GM12878 (cell line): ENCODE data around the gene STXBP3. TPM values are rescaled to one million over a fixed set of nuclear protein-coding genes. Genes with fewer than 3 reads are reported as not detected.

Source experiments
- ATAC-seq: fragments of 200-7000 bp; cut with Tn5 transposase; 3 replicates; pipeline ENCODE4 v1.9.1; 2020; ENCODE audit warnings: mild to moderate bottlenecking, moderate library complexity
- BruUV-seq: library from RNA; stranded (reverse); fragments of 400-500 nt; replicated peaks from 2 replicates; lab custom pipeline; 2021; lab: Mats Ljungman, UMichigan
- CTCF ChIA-PET: fragments of 300-600 bp; sonication (Branson Sonifier 250); formaldehyde crosslinking; extraction: SDS; loops from one replicate; lab custom pipeline; 2021; ENCODE audit warnings: inconsistent platforms; lab: Yijun Ruan, JAX
- POLR2A ChIA-PET: fragments of 350-600 bp; formaldehyde crosslinking; extraction: SDS; loops from one replicate; lab custom pipeline; 2021; ENCODE audit warnings: inconsistent platforms; lab: Charles Lee
- RAD21 ChIA-PET: fragments of 300-600 bp; sonication (Branson Sonifier 250); formaldehyde crosslinking; loops from one replicate; lab custom pipeline; 2023; ENCODE audit warnings: antibody characterized with exemption; ENCODE audit not compliant: unreplicated experiment; lab: Charles Lee
- SMC1A ChIA-PET: fragments of 300-600 bp; sonication (Branson Sonifier 250); formaldehyde crosslinking; loops from one replicate; lab custom pipeline; 2023; ENCODE audit not compliant: unreplicated experiment, uncharacterized antibody; lab: Charles Lee
- DNase-seq: peaks from one replicate; pipeline ENCODE4 v3.0.0-alpha.2; 2011; ENCODE audit warnings: low read depth, low spot score
- FAIRE-seq: peaks from 3 replicates; lab custom pipeline; 2011; peaks lifted over from hg19 to GRCh38; lab: Jason Lieb, UNC
- H2AFZ ChIP-seq: 2 replicates; pipeline ENCODE4 v1.6.0; 2011; ENCODE audit warnings: low read depth, low read length, control low read depth; ENCODE audit not compliant: control insufficient read depth
- H3K27ac ChIP-seq: 2 replicates; pipeline ENCODE4 v1.5.1; 2011; ENCODE audit warnings: control low read depth; ENCODE audit not compliant: control insufficient read depth, insufficient read depth
- H3K27me3 ChIP-seq, 2 experiments: replicated peaks in 1 of 2; 2 replicates each; pipeline versions ENCODE4 v1.6.0 to v1.6.1; 2011; ENCODE audit warnings: low read length in 1 of 2; ENCODE audit not compliant: control insufficient read depth in 2 of 2, insufficient read depth in 2 of 2
- H3K36me3 ChIP-seq, 2 experiments: 2 replicates each; pipeline ENCODE4 v1.5.1; 2011; ENCODE audit warnings: low read length in 1 of 2; ENCODE audit not compliant: control insufficient read depth in 2 of 2, insufficient read depth in 2 of 2
- H3K4me1 ChIP-seq: 2 replicates; pipeline ENCODE4 v1.6.1; 2011; ENCODE audit warnings: mild to moderate bottlenecking, low read length, moderate library complexity, mixed read lengths; ENCODE audit not compliant: control insufficient read depth, insufficient read depth
- H3K4me2 ChIP-seq: 2 replicates; pipeline ENCODE4 v1.6.0; 2011; ENCODE audit warnings: control low read depth; ENCODE audit not compliant: control insufficient read depth, insufficient read depth
- H3K4me3 ChIP-seq: fragments of 200-600 bp; sonication (generic); 2 replicates; pipeline ENCODE4 v1.5.1; 2016
- H3K79me2 ChIP-seq: 2 replicates; pipeline ENCODE4 v1.6.0; 2011; ENCODE audit warnings: low read length; ENCODE audit not compliant: control insufficient read depth, insufficient read depth
- H3K9ac ChIP-seq: 2 replicates; pipeline ENCODE4 v1.8.0; 2011; ENCODE audit warnings: low read length, control low read depth, mixed read lengths; ENCODE audit not compliant: control insufficient read depth, insufficient read depth
- H3K9me3 ChIP-seq: replicated peaks from 3 replicates; pipeline ENCODE4 v1.5.1; 2011; ENCODE audit warnings: mild to moderate bottlenecking, low read length; ENCODE audit not compliant: control insufficient read depth, insufficient read depth
- H4K20me1 ChIP-seq: 2 replicates; pipeline ENCODE4 v1.6.0; 2011; ENCODE audit not compliant: control insufficient read depth, insufficient read depth
- ASH2L ChIP-seq: fragments of 300-600, 200-600 bp; sonication (generic); IDR thresholded peaks from 2 replicates; pipeline ENCODE4 v1.6.1; 2017; ENCODE audit warnings: low read depth, mild to moderate bottlenecking, borderline replicate concordance
- CBFB ChIP-seq: IDR thresholded peaks from 2 replicates; pipeline ENCODE4 v1.6.1; 2016; ENCODE audit warnings: antibody characterized with exemption, low read depth
- POLR2AphosphoS5 ChIP-seq: IDR thresholded peaks from 2 replicates; pipeline ENCODE4 v1.6.1; 2011; ENCODE audit warnings: mild to moderate bottlenecking, low read length, inconsistent platforms
- WGBS: methylation state at CpG from one replicate; pipeline ENCODE4 v1.1.6; 2016; ENCODE audit warnings: low lambda C conversion rate; ENCODE audit not compliant: insufficient replicate concordance, insufficient coverage; ENCODE audit errors: missing lambda C conversion rate; 5-methylcytosine and 5-hydroxymethylcytosine counted together
- in situ Hi-C: fragments of 300-500 bp; cut with MboI; formaldehyde crosslinking; loops from 9 replicates; pipeline ENCODE4 v1.14.3; 2018; ENCODE audit warnings: mixed read lengths
- intact Hi-C: fragments of 100-400 bp; cut with micrococcal nuclease; formaldehyde crosslinking; loops from one replicate; pipeline ENCODE4 v1.14.2; 2022; ENCODE audit not compliant: unreplicated experiment
- polyA plus RNA-seq, 11 experiments: library from polyadenylated mRNA; depleted of rRNA in 4 of 11; unstranded in 6 of 11; stranded (reverse) in 5 of 11; fragments of >200 nt; fragmentation: Nextera tagmentation in 4 of 11; fragmentation: Illumina TruSeq in 1 of 11; extraction: Ambion mirVana in 4 of 11; extraction: Trizol in 1 of 11; gene quantifications; 1 replicate in 1 of 11; 2 replicates in 10 of 11; pipeline versions ENCODE4 v1.2.1 to v1.2.3, GENCODE V29; 2011 to 2016; ENCODE audit warnings: inconsistent platforms in 2 of 11, missing spikeins in 2 of 11, low read depth in 1 of 11
- total RNA-seq, 4 experiments: library from RNA; depleted of rRNA in 3 of 4; stranded (reverse); fragments of >200 nt in 3 of 4; fragmentation: Illumina TruSeq in 1 of 4; extraction: Trizol in 1 of 4; gene quantifications; 2 replicates each; pipeline versions ENCODE4 v1.2.1 to v1.2.3, GENCODE V29; 2013 to 2021
- TF ChIP-seq, protein P1 (sequence below): fragments of 450-650 bp; IDR thresholded peaks from 2 replicates; pipeline ENCODE4 v1.6.1; 2018; ENCODE audit warnings: mild to moderate bottlenecking, low read depth, moderate library complexity; ENCODE audit not compliant: partially characterized antibody
- TF ChIP-seq, protein P2 (sequence below): fragments of 450-650 bp; IDR thresholded peaks from 2 replicates; pipeline ENCODE4 v1.6.1; 2016; ENCODE audit warnings: mild to moderate bottlenecking
- TF ChIP-seq, protein P3 (sequence below): fragments of 450-650 bp; IDR thresholded peaks from 2 replicates; pipeline ENCODE4 v1.6.1; 2017; ENCODE audit warnings: mild to moderate bottlenecking, moderate library complexity

The STXBP3 gene
- total and polyA plus RNA-seq, 10 of the 15 experiments (the other 5 are each of a cell fraction or from before 2014, with no cell fraction given) = 19.6 to 35.1 (median 27.3) TPM

DNA sequence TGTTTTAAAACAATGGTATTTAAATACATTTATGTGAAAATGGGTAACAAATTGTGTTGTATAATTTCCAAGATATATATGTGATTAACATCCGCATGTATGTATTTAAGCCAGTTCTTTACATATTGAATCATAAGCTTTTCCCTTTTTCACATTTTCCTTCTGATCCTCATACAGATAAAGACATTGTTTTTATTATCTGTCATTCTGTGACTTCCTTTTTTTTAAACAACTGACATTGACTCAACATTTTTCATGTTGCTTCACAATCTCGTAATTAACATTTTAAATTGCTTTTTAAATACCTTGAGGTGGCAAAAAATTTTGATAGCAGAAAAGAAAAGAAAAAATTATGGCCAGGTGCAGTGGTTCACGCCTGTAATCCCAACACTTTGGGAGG is 1.4 kb downstream of the STXBP3 start:
- peaks cover 11% of the 10 kb centered on the region for H3K79me2 ChIP-seq
- no TSS peak for BruUV-seq
- H3K9me3 ChIP-seq = no peaks in the 10 kb centered on the region
- no peak for ATAC-seq
- H2AFZ ChIP-seq = no peak overlapping the region
- ChIA-PET POLR2A (interaction anchor here (1.1 to 1.5 kb wide), 2 partner anchors 13 to 133 kb away, joined by 3 read pairs; no protein-coding TSS in a partner anchor), SMC1A (no interaction called here), CTCF (interaction anchor here (0.6 to 1.6 kb wide), 3 partner anchors 10 to 735 kb away, joined by 3 to 4 read pairs (median 3); no protein-coding TSS in a partner anchor), RAD21 (interaction anchor here (1.5 kb wide), 1 partner anchor 55 kb away, joined by 4 read pairs; no protein-coding TSS in a partner anchor)
- no peaks in the 10 kb centered on the region for H3K36me3 ChIP-seq
- DNase-seq = no peak
- H3K27ac ChIP-seq = no peak overlapping the region
- TF ChIP-seq, protein P1, sequence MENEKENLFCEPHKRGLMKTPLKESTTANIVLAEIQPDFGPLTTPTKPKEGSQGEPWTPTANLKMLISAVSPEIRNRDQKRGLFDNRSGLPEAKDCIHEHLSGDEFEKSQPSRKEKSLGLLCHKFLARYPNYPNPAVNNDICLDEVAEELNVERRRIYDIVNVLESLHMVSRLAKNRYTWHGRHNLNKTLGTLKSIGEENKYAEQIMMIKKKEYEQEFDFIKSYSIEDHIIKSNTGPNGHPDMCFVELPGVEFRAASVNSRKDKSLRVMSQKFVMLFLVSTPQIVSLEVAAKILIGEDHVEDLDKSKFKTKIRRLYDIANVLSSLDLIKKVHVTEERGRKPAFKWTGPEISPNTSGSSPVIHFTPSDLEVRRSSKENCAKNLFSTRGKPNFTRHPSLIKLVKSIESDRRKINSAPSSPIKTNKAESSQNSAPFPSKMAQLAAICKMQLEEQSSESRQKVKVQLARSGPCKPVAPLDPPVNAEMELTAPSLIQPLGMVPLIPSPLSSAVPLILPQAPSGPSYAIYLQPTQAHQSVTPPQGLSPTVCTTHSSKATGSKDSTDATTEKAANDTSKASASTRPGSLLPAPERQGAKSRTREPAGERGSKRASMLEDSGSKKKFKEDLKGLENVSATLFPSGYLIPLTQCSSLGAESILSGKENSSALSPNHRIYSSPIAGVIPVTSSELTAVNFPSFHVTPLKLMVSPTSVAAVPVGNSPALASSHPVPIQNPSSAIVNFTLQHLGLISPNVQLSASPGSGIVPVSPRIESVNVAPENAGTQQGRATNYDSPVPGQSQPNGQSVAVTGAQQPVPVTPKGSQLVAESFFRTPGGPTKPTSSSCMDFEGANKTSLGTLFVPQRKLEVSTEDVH = no peak
- no peak for TF ChIP-seq POLR2AphosphoS5
- no peak for TF ChIP-seq ASH2L
- TF ChIP-seq CBFB = no peak
- TF ChIP-seq, protein P2, sequence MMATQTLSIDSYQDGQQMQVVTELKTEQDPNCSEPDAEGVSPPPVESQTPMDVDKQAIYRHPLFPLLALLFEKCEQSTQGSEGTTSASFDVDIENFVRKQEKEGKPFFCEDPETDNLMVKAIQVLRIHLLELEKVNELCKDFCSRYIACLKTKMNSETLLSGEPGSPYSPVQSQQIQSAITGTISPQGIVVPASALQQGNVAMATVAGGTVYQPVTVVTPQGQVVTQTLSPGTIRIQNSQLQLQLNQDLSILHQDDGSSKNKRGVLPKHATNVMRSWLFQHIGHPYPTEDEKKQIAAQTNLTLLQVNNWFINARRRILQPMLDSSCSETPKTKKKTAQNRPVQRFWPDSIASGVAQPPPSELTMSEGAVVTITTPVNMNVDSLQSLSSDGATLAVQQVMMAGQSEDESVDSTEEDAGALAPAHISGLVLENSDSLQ = no peak
- TF ChIP-seq, protein P3, sequence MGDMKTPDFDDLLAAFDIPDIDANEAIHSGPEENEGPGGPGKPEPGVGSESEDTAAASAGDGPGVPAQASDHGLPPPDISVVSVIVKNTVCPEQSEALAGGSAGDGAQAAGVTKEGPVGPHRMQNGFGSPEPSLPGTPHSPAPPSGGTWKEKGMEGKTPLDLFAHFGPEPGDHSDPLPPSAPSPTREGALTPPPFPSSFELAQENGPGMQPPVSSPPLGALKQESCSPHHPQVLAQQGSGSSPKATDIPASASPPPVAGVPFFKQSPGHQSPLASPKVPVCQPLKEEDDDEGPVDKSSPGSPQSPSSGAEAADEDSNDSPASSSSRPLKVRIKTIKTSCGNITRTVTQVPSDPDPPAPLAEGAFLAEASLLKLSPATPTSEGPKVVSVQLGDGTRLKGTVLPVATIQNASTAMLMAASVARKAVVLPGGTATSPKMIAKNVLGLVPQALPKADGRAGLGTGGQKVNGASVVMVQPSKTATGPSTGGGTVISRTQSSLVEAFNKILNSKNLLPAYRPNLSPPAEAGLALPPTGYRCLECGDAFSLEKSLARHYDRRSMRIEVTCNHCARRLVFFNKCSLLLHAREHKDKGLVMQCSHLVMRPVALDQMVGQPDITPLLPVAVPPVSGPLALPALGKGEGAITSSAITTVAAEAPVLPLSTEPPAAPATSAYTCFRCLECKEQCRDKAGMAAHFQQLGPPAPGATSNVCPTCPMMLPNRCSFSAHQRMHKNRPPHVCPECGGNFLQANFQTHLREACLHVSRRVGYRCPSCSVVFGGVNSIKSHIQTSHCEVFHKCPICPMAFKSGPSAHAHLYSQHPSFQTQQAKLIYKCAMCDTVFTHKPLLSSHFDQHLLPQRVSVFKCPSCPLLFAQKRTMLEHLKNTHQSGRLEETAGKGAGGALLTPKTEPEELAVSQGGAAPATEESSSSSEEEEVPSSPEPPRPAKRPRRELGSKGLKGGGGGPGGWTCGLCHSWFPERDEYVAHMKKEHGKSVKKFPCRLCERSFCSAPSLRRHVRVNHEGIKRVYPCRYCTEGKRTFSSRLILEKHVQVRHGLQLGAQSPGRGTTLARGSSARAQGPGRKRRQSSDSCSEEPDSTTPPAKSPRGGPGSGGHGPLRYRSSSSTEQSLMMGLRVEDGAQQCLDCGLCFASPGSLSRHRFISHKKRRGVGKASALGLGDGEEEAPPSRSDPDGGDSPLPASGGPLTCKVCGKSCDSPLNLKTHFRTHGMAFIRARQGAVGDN = no peak
- intact Hi-C loops = loop anchor here (2.0 kb wide), 1 partner anchor 55 kb away; the partner anchor contains the start of gene PRPF38B
- H3K4me1 ChIP-seq = no peaks in the 10 kb centered on the region
- WGBS = 67% methylated on average over 3 of the region's 3 CpGs
- H3K27me3 ChIP-seq = no peaks in the 10 kb centered on the region
- no peak overlapping the region; the same call in 1 of the 2 replicates for H3K4me3 ChIP-seq
- no peaks in the 10 kb centered on the region for H4K20me1 ChIP-seq
- no peak for FAIRE-seq
- peak overlapping the region; percentile 45; the same call in 1 of the 2 replicates for H3K4me2 ChIP-seq
- in situ Hi-C loops = no loop called here
- no peak overlapping the region for H3K9ac ChIP-seq
